Panc1 (cell line): Measurements from ENCODE around the gene FGF5. TPM values are rescaled to one million over a fixed set of nuclear protein-coding genes. Genes with fewer than 3 reads are reported as not detected.

Source experiments
- ATAC-seq: fragments of 200-7000 bp; cut with Tn5 transposase; 2 replicates; pipeline ENCODE4 v1.9.1; 2020; ENCODE audit warnings: mild to moderate bottlenecking, moderate library complexity
- BruUV-seq: library from RNA; stranded (reverse); fragments of 400-500 nt; replicated peaks from 2 replicates; lab custom pipeline; 2021; lab: Mats Ljungman, UMichigan
- CTCF ChIA-PET: fragments of 300-600 bp; sonication (Branson Sonifier 250); formaldehyde crosslinking; loops from one replicate; lab custom pipeline; 2022; ENCODE audit warnings: antibody characterized with exemption; lab: Charles Lee
- POLR2A ChIA-PET: fragments of 300-600 bp; sonication (Branson Sonifier 250); formaldehyde crosslinking; loops from one replicate; lab custom pipeline; 2022; ENCODE audit warnings: antibody characterized with exemption; lab: Charles Lee
- DNase-seq: peaks from one replicate; pipeline ENCODE4 v3.0.0-alpha.2; 2010; ENCODE audit warnings: low read depth, low spot score
- H3K27ac ChIP-seq: 2 replicates; pipeline ENCODE4 v1.5.1; 2011; ENCODE audit warnings: mild to moderate bottlenecking, low read length, inconsistent platforms
- H3K27me3 ChIP-seq: fragments of 200-500 bp; sonication (Bioruptor generic); 2 replicates; pipeline ENCODE4 v1.6.0; 2014; ENCODE audit warnings: low read length, inconsistent platforms; ENCODE audit not compliant: control insufficient read depth, insufficient read depth
- H3K36me3 ChIP-seq: fragments of 200-500 bp; sonication (Bioruptor generic); 2 replicates; pipeline ENCODE4 v1.5.1; 2014; ENCODE audit warnings: inconsistent platforms, mild to moderate bottlenecking, low read length, moderate library complexity; ENCODE audit not compliant: control insufficient read depth, insufficient read depth
- H3K4me1 ChIP-seq: 2 replicates; pipeline ENCODE4 v1.5.1; 2011; ENCODE audit warnings: inconsistent platforms, mild to moderate bottlenecking, low read length, moderate library complexity; ENCODE audit not compliant: control insufficient read depth, insufficient read depth
- H3K4me3 ChIP-seq, 2 experiments: 2 replicates each; pipeline ENCODE4 v1.5.1; 2011 to 2012; ENCODE audit warnings: low read depth in 2 of 2, low read length in 2 of 2, mild to moderate bottlenecking in 2 of 2, inconsistent platforms in 1 of 2, moderate library complexity in 1 of 2
- H3K9me3 ChIP-seq: fragments of 200-500 bp; sonication (Bioruptor generic); 2 replicates; pipeline ENCODE4 v1.5.1; 2014; ENCODE audit warnings: low read depth, mild to moderate bottlenecking, inconsistent platforms, low read length, moderate library complexity; ENCODE audit not compliant: control insufficient read depth, insufficient read depth
- POLR2AphosphoS5 ChIP-seq: IDR thresholded peaks from 2 replicates; pipeline ENCODE4 v1.6.1; 2012; ENCODE audit warnings: mild to moderate bottlenecking, low read depth, low read length, moderate library complexity
- REST ChIP-seq, 2 experiments: IDR thresholded peaks; 2 replicates each; pipeline ENCODE4 v1.6.1; 2011 to 2012; ENCODE audit warnings: low read depth in 2 of 2, control low read depth in 1 of 2, low read length in 1 of 2, mild to moderate bottlenecking in 1 of 2, moderate library complexity in 1 of 2; ENCODE audit not compliant: insufficient read depth in 1 of 2
- SIN3A ChIP-seq: IDR thresholded peaks from 2 replicates; pipeline ENCODE4 v1.6.1; 2012; ENCODE audit warnings: low read depth, mild to moderate bottlenecking, low read length, moderate library complexity, borderline replicate concordance; ENCODE audit not compliant: insufficient read depth
- TCF7L2 ChIP-seq: IDR thresholded peaks from 2 replicates; pipeline ENCODE4 v1.6.1; 2011; ENCODE audit warnings: mild to moderate bottlenecking, low read depth, low read length, inconsistent platforms
- in situ Hi-C: cut with HindIII; loops from 2 replicates; pipeline ENCODE4 v1.10.0; 2016; ENCODE audit warnings: low sequenced_read_pairs, low pct_unique_long_range_greater_than_20kb
- intact Hi-C: fragments of 100-400 bp; cut with micrococcal nuclease; formaldehyde crosslinking; loops from one replicate; pipeline ENCODE4 v1.10.0; 2022; ENCODE audit not compliant: unreplicated experiment
- total RNA-seq: library from RNA; stranded (reverse); gene quantifications from one replicate; pipeline ENCODE4 v1.2.1, GENCODE V29; 2021; ENCODE audit not compliant: unreplicated experiment
- TF ChIP-seq, protein P1 (sequence below): fragments of 450-650 bp; IDR thresholded peaks from 2 replicates; pipeline ENCODE4 v1.5.1; 2017; ENCODE audit warnings: mild to moderate bottlenecking

Gene FGF5
- total RNA-seq, 1 experiment from 2014 or later: 1.3 TPM

GRCh38 chr4:80295826-80296225, 29.4 kb downstream of the FGF5 start:
- no peaks in the 10 kb centered on the region for H3K4me1 ChIP-seq
- no peaks in the 10 kb centered on the region for H3K9me3 ChIP-seq
- in situ Hi-C loops (no loop called here), intact Hi-C loops (no loop called here)
- CTCF ChIA-PET: no interaction called here
- BruUV-seq: no TSS peak
- H3K27ac ChIP-seq: no peak overlapping the region
- no peak overlapping the region for H3K4me3 ChIP-seq
- DNase-seq (no peak), ATAC-seq (no peak)
- no peaks in the 10 kb centered on the region for H3K27me3 ChIP-seq
- H3K36me3 ChIP-seq: no peaks in the 10 kb centered on the region
- POLR2A ChIA-PET: no interaction called here
- TF ChIP-seq, protein P1, sequence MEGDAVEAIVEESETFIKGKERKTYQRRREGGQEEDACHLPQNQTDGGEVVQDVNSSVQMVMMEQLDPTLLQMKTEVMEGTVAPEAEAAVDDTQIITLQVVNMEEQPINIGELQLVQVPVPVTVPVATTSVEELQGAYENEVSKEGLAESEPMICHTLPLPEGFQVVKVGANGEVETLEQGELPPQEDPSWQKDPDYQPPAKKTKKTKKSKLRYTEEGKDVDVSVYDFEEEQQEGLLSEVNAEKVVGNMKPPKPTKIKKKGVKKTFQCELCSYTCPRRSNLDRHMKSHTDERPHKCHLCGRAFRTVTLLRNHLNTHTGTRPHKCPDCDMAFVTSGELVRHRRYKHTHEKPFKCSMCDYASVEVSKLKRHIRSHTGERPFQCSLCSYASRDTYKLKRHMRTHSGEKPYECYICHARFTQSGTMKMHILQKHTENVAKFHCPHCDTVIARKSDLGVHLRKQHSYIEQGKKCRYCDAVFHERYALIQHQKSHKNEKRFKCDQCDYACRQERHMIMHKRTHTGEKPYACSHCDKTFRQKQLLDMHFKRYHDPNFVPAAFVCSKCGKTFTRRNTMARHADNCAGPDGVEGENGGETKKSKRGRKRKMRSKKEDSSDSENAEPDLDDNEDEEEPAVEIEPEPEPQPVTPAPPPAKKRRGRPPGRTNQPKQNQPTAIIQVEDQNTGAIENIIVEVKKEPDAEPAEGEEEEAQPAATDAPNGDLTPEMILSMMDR: no peak
- no peak for TF ChIP-seq TCF7L2
- TF ChIP-seq REST (IDR thresholded peaks at IDR 0.05; ENCODE audit: insufficient read depth in 1 of 2, low read depth in 2 of 2, low read length in 1 of 2): no peak
- TF ChIP-seq POLR2AphosphoS5: no peak

DNA sequence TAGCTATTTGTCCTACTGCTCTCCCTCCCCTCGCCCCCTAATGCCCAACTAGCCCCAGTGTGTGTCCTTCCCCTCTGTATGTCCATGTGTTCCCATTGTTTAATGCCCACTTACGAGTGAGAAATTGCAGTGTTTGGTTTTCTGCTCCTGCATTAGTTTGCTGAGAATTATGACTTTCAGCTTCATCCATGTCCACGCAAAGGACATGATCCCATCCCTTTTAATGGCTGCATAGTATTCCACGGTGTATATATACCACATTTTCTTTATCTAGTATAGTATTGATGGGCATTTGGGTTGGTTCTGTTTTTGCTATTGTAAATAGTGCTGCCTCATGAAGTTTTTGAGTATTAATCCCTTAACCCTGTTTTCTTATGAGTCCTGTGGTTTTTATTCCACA, 35.4 kb downstream of the FGF5 start:
- intact Hi-C loops: no loop called here
- BruUV-seq: no TSS peak

More for the DNA sequence above, 35.4 kb downstream of the FGF5 start:
- CTCF ChIA-PET: no interaction called here
- Histone ChIP-seq H3K27ac (no peak overlapping the region), H3K4me3 (no peak overlapping the region), H3K9me3 (no peaks in the 10 kb centered on the region), H3K27me3 (no peaks in the 10 kb centered on the region), H3K4me1 (no peaks in the 10 kb centered on the region), H3K36me3 (no peaks in the 10 kb centered on the region)
- TF ChIP-seq SIN3A (no peak), POLR2AphosphoS5 (no peak), TCF7L2 (no peak), REST (IDR thresholded peaks at IDR 0.05; ENCODE audit: insufficient read depth in 1 of 2, low read depth in 2 of 2, low read length in 1 of 2) (no peak)
- TF ChIP-seq, protein P1: no peak
- POLR2A ChIA-PET: no interaction called here
- ATAC-seq (no peak), DNase-seq (no peak)
- in situ Hi-C loops: no loop called here
